HG03135 (cell line): ENCODE results near the gene HDGFL1.

Source experiments
- ATAC-seq: cut with Tn5 transposase; IDR thresholded peaks from one replicate; pipeline ENCODE4 v1.9.1; 2021; ENCODE audit warnings: mild to moderate bottlenecking, moderate library complexity; ENCODE audit not compliant: unreplicated experiment

HDGFL1 gene

GRCh38 chr6:22569281-22570184, at the start of gene HDGFL1:
Gene HDGFL1, plus strand, starts transcription at chr6:22569566. Its CDS starts 10 bp downstream, at chr6:22569576.
- ATAC-seq = no peak

- no peak for ATAC-seq
Observed at GRCh38 chr6:22521035-22521434, 48.3 kb upstream of the HDGFL1 start.

GRCh38 chr6:22526736-22527135, 42.6 kb upstream of the HDGFL1 start:
- no peak for ATAC-seq

- ATAC-seq = no peak
Observed at GRCh38 chr6:22529866-22530265, 39.5 kb upstream of the HDGFL1 start.

GRCh38 chr6:22530506-22530905, 38.9 kb upstream of the HDGFL1 start:
- ATAC-seq = no peak

- no peak for ATAC-seq
Observed at GRCh38 chr6:22536122-22536521, 33.2 kb upstream of the HDGFL1 start.

- no peak for ATAC-seq
Observed at GRCh38 chr6:22544476-22544875, 24.9 kb upstream of the HDGFL1 start.

GRCh38 chr6:22545051-22545450, 24.3 kb upstream of the HDGFL1 start:
- ATAC-seq = no peak

- no peak for ATAC-seq
Observed at GRCh38 chr6:22546236-22546635, 23.1 kb upstream of the HDGFL1 start.

- ATAC-seq = no peak
Observed at GRCh38 chr6:22550971-22551670, 18.2 kb upstream of the HDGFL1 start.

- no peak for ATAC-seq
Observed at GRCh38 chr6:22556266-22556665, 13.1 kb upstream of the HDGFL1 start.

GRCh38 chr6:22557007-22557406, 12.4 kb upstream of the HDGFL1 start:
- ATAC-seq = no peak

GRCh38 chr6:22558288-22558882, 11.0 kb upstream of the HDGFL1 start:
- ATAC-seq = no peak

- no peak for ATAC-seq
Observed at GRCh38 chr6:22568854-22569253, 512 bp upstream of the HDGFL1 start.

GRCh38 chr6:22570185-22570551, 802 bp downstream of the HDGFL1 start:
- no peak for ATAC-seq

- no peak for ATAC-seq
Observed at GRCh38 chr6:22575190-22575589, 5.8 kb downstream of the HDGFL1 start.

- ATAC-seq = no peak
Observed at GRCh38 chr6:22579439-22579838, 10.1 kb downstream of the HDGFL1 start.

- ATAC-seq = no peak
Observed at GRCh38 chr6:22580337-22580736, 11.0 kb downstream of the HDGFL1 start.

- no peak for ATAC-seq
Observed at GRCh38 chr6:22582417-22583205, 13.2 kb downstream of the HDGFL1 start.

GRCh38 chr6:22583230-22583629, 13.9 kb downstream of the HDGFL1 start:
- ATAC-seq = no peak

- no peak for ATAC-seq
Observed at GRCh38 chr6:22583927-22584326, 14.6 kb downstream of the HDGFL1 start.
